Kidney tubule cell (primary cell): ENCODE results near the gene GNAO1.

Experiments
- DNase-seq: peaks from one replicate; pipeline ENCODE4 v3.0.0-alpha.2; 2018; ENCODE audit warnings: low spot score

GNAO1 gene

DNA sequence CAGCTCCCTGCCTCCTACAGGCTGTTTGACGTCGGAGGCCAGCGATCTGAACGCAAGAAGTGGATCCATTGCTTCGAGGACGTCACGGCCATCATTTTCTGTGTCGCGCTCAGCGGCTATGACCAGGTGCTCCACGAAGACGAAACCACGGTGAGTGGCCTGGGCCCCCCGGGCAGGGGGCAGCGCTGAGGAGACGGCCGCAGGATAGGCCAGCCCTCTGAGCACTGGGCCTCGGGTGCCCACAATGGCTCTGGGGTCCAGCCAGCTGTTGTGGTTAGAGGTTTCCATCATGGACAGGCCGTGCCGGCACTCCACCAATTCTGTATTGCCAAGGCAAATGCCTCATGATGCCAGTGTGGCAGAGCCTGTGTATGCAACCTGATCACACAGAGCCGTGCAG is 145.4 kb downstream of the GNAO1 start:
- DNase-seq: no peak

GRCh38 chr16:56337131-56337857 is 146.0 kb downstream of the GNAO1 start:
- no peak for DNase-seq

DNA sequence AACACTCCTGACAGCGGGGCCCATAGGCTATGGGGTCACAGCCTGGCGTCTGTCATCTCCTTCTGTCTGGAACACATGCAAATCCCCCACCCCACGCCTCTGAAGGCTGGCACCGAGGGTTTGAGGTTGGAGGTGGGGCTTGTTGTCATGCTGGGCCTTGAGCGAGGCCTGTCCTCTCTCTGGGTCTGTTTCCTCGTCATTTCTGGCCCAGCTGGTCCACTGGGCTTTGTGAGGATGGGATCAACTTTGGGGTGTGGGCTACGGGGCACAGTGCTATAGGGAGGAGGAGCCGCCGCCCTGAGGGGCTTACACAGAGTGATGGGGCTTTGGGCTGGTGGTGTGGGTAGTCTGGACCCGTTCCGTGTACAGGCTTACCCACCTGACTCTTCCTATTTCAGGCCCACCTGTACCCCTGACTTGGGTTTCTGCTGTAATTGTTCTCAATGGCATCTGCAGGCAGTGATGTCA is 146.6 kb downstream of the GNAO1 start:
- no peak for DNase-seq

GRCh38 chr16:56338566-56339318 is 147.5 kb downstream of the GNAO1 start:
- no peak for DNase-seq

DNA sequence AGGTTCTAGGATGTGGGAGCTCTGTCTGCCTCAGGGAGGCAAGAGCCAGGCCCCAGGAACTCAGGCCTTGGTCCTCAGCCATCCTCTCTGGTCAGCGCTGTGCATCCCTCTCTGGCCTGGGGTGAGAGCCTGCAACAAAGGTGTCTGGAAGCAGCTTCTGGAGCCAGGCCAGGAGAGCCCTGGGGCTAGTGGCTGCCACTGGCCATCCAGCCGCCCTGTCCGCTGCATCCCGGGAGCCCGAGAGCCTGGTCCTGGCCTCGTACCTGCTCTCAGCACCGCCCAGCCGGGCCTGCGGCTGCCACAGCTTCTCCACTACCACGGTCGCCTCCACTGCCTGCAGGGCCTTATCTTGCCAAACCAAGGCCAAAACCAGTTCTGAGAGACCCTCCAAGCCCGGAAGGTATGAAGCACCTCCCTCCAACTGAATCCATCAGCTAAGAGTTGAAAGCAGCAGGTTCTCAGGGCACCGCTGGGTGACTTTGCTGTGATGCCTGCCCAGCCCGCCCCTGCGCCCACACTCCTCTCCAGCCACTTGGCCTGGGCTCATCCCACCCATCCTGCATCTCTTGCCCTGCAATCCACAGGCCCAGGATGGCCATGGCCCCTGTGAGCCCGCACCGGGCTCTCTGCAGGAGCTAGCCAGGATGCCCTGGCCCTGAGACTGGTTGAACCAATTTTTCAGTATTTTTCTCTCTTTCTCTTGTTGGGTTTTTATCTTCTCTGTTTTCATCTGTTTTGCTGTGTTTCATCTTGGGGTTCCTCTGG is 148.3 kb downstream of the GNAO1 start:
- DNase-seq: no peak

- DNase-seq: no peak
Measured at GRCh38 chr16:56340416-56340815, 149.1 kb downstream of the GNAO1 start.

DNA sequence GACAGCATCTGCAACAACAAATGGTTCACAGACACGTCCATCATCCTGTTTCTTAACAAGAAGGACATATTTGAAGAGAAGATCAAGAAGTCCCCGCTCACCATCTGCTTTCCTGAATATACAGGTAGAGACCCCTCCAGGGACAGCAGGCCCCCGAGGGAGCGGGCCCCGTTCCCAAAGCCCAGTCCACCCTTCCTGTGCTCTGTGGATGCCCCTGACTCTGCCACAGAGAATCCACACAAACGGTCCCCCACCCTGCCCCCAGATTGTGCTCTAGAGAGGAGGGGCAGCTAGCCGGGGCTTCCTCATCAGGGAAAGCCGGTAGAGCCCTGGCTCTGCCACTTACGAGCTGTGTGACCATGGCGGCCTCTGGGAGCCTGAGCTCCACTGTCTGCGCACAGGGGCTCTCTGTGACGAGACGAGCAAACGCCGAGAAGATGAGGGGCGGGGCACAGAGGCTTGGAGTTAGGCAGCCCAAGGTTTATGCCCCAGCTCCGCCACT is 149.6 kb downstream of the GNAO1 start:
- DNase-seq: no peak

DNA sequence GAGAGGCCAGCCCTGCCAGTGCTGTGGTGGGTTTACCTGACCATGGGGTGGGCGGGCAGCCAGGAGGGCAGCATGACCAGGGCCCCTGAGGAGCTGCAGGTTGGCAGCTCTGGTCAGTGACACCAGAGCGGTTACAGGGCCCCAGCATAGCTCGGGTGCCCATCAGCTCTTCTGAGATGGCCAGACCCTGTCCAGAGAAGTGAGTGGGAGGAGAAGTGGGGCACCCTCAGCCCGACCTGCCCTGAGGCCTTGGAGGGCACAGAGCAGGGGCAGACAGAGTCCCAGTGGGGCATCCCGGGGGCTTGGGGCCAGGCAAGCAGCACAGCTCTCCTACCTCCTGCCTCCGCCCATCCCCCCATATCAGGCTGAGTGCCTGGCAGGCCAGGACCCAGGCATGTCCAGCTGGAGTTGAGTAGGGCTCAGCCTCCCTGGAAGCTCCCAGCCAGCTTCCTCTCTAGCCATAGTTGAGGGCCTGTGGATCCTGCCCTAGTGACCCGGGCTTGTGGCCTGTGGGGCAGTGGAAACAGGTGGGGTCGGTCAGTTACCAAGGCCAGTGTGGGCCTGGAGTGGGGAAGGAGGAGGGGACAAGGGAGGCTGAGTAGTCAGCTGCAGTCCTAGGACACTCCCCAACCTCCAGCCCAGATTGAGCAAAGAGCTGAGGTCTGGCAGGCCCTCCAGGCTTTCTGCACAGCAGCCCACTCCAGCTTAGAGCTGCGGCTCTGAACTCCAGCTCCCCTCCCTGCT is 150.5 kb downstream of the GNAO1 start:
- no peak for DNase-seq

- DNase-seq: no peak
Measured at GRCh38 chr16:56343661-56344517, 152.6 kb downstream of the GNAO1 start.

DNA sequence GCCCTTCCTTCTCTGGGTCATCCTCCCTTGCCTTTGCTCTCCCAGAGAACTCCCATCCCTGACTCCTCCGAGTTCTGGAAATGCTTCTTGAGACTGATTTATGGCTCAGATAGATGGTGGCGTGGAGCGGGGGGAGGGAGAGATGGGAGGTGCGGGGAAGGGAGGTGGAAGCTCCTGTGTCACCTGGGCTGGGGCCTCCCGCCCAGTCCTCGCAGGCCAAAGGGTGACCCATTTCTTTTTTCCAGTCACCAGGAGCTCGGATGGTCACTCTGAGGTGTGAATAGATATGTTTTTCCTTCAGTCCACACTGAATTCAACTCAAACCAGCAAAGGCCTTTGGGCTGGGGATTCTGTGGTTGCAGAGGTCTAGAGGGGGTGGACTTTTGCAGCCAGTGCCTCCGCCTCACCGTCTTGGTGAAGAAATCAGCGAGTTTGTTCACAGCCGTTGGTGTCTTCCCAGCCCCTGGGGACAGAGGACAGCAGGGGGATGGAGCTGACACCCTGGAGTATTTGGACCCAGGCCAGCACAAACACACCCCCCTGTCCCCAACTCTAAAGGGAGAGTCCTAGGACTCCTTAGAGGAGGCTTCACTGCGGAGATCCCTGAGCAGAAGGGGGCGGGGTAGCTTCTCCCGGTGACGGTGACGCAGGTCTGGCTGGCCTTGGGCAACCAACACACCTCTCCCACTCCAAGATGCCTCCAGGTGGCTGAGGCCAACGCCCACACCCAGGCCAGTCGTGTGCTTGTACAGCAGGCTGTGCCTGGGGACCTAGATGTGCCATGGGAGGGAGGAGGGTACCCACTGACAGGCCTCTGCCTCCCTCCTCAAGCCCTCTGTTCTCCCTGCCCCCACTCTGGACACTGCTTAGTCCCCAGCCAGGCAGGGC is 153.5 kb downstream of the GNAO1 start:
- no peak for DNase-seq

- no peak for DNase-seq
Measured at GRCh38 chr16:56345406-56346050, 154.2 kb downstream of the GNAO1 start.

- no peak for DNase-seq
Measured at GRCh38 chr16:56346131-56346890, 155.0 kb downstream of the GNAO1 start.

DNA sequence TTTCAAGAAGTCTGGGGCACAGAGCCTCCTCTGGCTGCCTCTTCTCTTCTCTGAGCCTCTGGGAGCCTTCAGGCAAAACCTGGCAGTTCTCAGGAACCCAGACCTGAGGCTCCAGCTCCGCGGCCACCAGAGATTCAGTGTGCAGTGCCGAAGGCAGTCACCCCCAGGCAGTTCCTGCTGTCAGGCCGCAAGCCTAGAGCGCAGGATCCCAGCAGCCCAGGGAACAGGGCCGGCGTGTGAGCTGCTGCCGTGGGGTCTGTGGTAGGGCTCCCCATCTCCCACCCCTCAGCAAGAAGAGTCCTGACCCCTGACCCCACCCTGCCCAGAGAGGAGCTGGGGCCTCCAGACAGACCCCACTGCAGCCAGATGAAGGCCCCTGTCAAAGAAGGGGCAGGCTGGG is 155.9 kb downstream of the GNAO1 start:
- DNase-seq: no peak

DNA sequence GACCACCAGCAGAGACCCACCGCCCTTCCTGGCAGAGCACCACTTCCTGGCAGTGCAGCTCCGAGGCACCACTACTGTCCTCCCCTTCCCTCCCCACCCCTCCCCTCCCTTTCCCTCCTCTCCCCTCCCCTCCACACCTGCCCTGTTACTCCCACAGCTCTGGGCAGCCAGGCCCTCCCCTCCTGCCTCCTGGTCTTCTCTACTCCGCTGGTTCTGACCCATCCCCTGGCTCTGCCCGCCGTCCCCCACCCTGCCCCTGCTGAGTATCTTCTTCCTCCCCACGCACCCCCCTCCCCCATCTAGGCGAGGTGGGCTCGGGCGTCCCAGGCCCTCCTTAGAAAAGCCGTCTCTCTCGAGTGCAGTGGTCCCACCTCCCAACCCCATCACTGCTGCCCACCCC is 156.4 kb downstream of the GNAO1 start:
- DNase-seq: no peak

- DNase-seq: no peak
Measured at GRCh38 chr16:56348168-56349085, 157.1 kb downstream of the GNAO1 start.

- no peak for DNase-seq
Measured at GRCh38 chr16:56349086-56349415, 157.8 kb downstream of the GNAO1 start.

GRCh38 chr16:56349711-56350161 is 158.4 kb downstream of the GNAO1 start:
- DNase-seq: no peak
